HEK293 (cell line): Measurements from ENCODE around the gene ZFPM1.

Source experiments
- BCL11A ChIP-seq: fragments of 450-650 bp; formaldehyde crosslinking; IDR thresholded peaks from 2 replicates; pipeline ENCODE4 v1.5.1; 2016; ENCODE audit warnings: low read depth, missing biosample characterization, missing genetic modification characterization
- CTCF ChIP-seq: fragments of 450-650 bp; formaldehyde crosslinking; IDR thresholded peaks from 2 replicates; pipeline ENCODE4 v1.5.1; 2016; ENCODE audit warnings: missing biosample characterization, missing genetic modification characterization
- KLF10 ChIP-seq: fragments of 450-650 bp; IDR thresholded peaks from 2 replicates; pipeline ENCODE4 v1.5.1; 2018; ENCODE audit warnings: missing biosample characterization, mild to moderate bottlenecking, missing genetic modification characterization
- PATZ1 ChIP-seq: fragments of 450-650 bp; formaldehyde crosslinking; IDR thresholded peaks from 2 replicates; pipeline ENCODE4 v1.5.1; 2016; ENCODE audit warnings: missing biosample characterization, missing genetic modification characterization
- PBX3 ChIP-seq: sonication (generic); formaldehyde crosslinking; IDR thresholded peaks from 2 replicates; pipeline ENCODE4 v1.8.1; 2022; ENCODE audit warnings: mild to moderate bottlenecking, moderate library complexity, missing genetic modification reagents
- SCRT2 ChIP-seq: fragments of 450-650 bp; formaldehyde crosslinking; IDR thresholded peaks from 2 replicates; pipeline ENCODE4 v1.5.1; 2016; ENCODE audit warnings: missing biosample characterization, missing genetic modification characterization
- SETDB1 ChIP-seq: IDR thresholded peaks from one replicate; pipeline ENCODE4 v1.6.1; 2017; ENCODE audit warnings: mild to moderate bottlenecking, low read length, moderate library complexity, mixed read lengths; ENCODE audit not compliant: insufficient read length
- ZNF121 ChIP-seq: fragments of 450-650 bp; formaldehyde crosslinking; IDR thresholded peaks from 2 replicates; pipeline ENCODE4 v1.5.1; 2016; ENCODE audit warnings: missing biosample characterization, missing genetic modification characterization

GRCh38 chr16:88403794-88404581 lies 49.1 kb upstream of the ZFPM1 start:
- TF ChIP-seq CTCF (tag by site-specific recombination) (no peak), PATZ1 (tag by site-specific recombination) (no peak), ZNF121 (tag by site-specific recombination) (no peak), BCL11A (tag by site-specific recombination) (no peak), SETDB1 (no peak), SCRT2 (tag by site-specific recombination) (no peak), KLF10 (tag by site-specific recombination) (no peak), PBX3 (no peak)
